ENCODE results near the gene RGP1. TPM values are rescaled to one million over a fixed set of nuclear protein-coding genes. Genes with fewer than 3 reads are reported as not detected.

RGP1 gene
- total and polyA plus RNA-seq, 7 donors: 10.2 to 37.2 (median 13.6) TPM

GRCh38 chr9:35732185-35732799 is 16.8 kb upstream of the RGP1 start, which contains the start of the genes CREB3 and TLN1:
Gene CREB3 (plus strand): TSS chr9:35732666. CDS start chr9:35732773, 107 bp downstream.
Gene TLN1 (minus strand): TSS chr9:35732195. CDS start chr9:35725694, 6,501 bp downstream.
- Histone ChIP-seq H3K4me3 (peak within 1 kb of the TSS; percentile 80 to 86 (median 82)), H3K27me3 (no peaks in the 10 kb centered on the region), H3K4me1 (peaks cover 0 to 63% (median 54%) of the 10 kb centered on the region in 4 donors), H3K36me3 (peaks cover 13 to 29% (median 27%) of the 10 kb centered on the region in 4 donors), H3K27ac (peak within 1 kb of the TSS; percentile 97 to 99 (median 98)), H3K9me3 (no peaks in the 10 kb centered on the region)
- no peak for TF ChIP-seq CTCF (IDR thresholded peaks at IDR 0.05)
- TF ChIP-seq POLR2AphosphoS5 (IDR thresholded peaks at IDR 0.05): peak; percentile 89 to 96 (median 92)
- TF ChIP-seq EP300 (IDR thresholded peaks at IDR 0.05): peak in 2 of 4 donors; percentile 4 to 77
- peak; percentile 73 to 91 for TF ChIP-seq POLR2A (IDR thresholded peaks at IDR 0.05)
- DNase-seq: peak; percentile 100
- 0 to 1% methylated on average over 49 of the region's 49 CpGs for WGBS, 2 donors
- intact Hi-C loops (cut with DNase I): loop anchor here (5.0 kb wide), 1 partner anchor 125 kb away; the partner anchor contains the start of gene TESK1

- DNase-seq: no peak
- no peak for TF ChIP-seq POLR2AphosphoS5 (IDR thresholded peaks at IDR 0.05)
- TF ChIP-seq EP300 (IDR thresholded peaks at IDR 0.05): no peak
- no peak for TF ChIP-seq POLR2A (IDR thresholded peaks at IDR 0.05)
- no peak for TF ChIP-seq CTCF (IDR thresholded peaks at IDR 0.05)
- 0 to 2% methylated on average over 14 of the region's 14 CpGs for WGBS, 2 donors
- Histone ChIP-seq H3K4me3 (peak overlapping the region; percentile 80 to 86 (median 82)), H3K27ac (peak overlapping the region; percentile 97 to 99 (median 98)), H3K27me3 (no peaks in the 10 kb centered on the region), H3K9me3 (no peaks in the 10 kb centered on the region), H3K36me3 (peaks cover 19 to 36% (median 34%) of the 10 kb centered on the region in 4 donors), H3K4me1 (peaks cover 0 to 57% (median 47%) of the 10 kb centered on the region in 4 donors)
- intact Hi-C loops (cut with DNase I): loop anchor here (5.0 kb wide), 1 partner anchor 126 kb away; the partner anchor contains the start of gene TESK1
These were observed 16.1 kb upstream of the RGP1 start for GRCh38 chr9:35732800-35733541.

GRCh38 chr9:35734096-35734495 is 15.0 kb upstream of the RGP1 start:
- Histone ChIP-seq H3K9me3 (no peaks in the 10 kb centered on the region), H3K27me3 (no peaks in the 10 kb centered on the region), H3K4me1 (peaks cover 0 to 45% (median 36%) of the 10 kb centered on the region in 4 donors), H3K27ac (peak overlapping the region; percentile 97 to 99 (median 98)), H3K4me3 (no peak overlapping the region), H3K36me3 (peaks cover 30 to 47% (median 45%) of the 10 kb centered on the region in 4 donors)
- intact Hi-C loops (cut with DNase I): loop anchor here (5.0 kb wide), 1 partner anchor 127 kb away; the partner anchor contains the start of gene TESK1
- no peak for DNase-seq
- WGBS, 2 donors: 91 to 93% methylated on average over 3 of the region's 3 CpGs
- TF ChIP-seq EP300 (IDR thresholded peaks at IDR 0.05) (no peak), POLR2AphosphoS5 (IDR thresholded peaks at IDR 0.05) (no peak), CTCF (IDR thresholded peaks at IDR 0.05) (no peak), POLR2A (IDR thresholded peaks at IDR 0.05) (no peak)

GRCh38 chr9:35736201-35736633 is 12.9 kb upstream of the RGP1 start:
- peak overlapping the region; percentile 20 to 98 (median 46) for H3K27ac ChIP-seq
- no peak overlapping the region for H3K4me3 ChIP-seq
- intact Hi-C loops (cut with DNase I): no loop called here
- H3K36me3 ChIP-seq: peaks cover 40 to 69% (median 66%) of the 10 kb centered on the region in 4 donors
- peaks cover 0 to 26% (median 17%) of the 10 kb centered on the region in 4 donors for H3K4me1 ChIP-seq
- no peaks in the 10 kb centered on the region for H3K27me3 ChIP-seq
- peak; percentile 83 for DNase-seq
- WGBS, 2 donors: 30 to 54% methylated on average over 5 of the region's 5 CpGs
- no peaks in the 10 kb centered on the region for H3K9me3 ChIP-seq
- TF ChIP-seq POLR2AphosphoS5 (IDR thresholded peaks at IDR 0.05): peak in 1 of 4 donors; percentile 27
- no peak for TF ChIP-seq EP300 (IDR thresholded peaks at IDR 0.05)
- TF ChIP-seq CTCF (IDR thresholded peaks at IDR 0.05): peak; percentile 63 to 74 (median 66)
- TF ChIP-seq POLR2A (IDR thresholded peaks at IDR 0.05): no peak
